C4-2B (cell line): ENCODE measurements around the gene ZNF365.

ENCODE experiments used
- CTCF ChIP-seq: fragments of 450-650 bp; conservative IDR thresholded peaks from 2 replicates; pipeline ENCODE4 v1.5.1; 2017; ENCODE audit warnings: mild to moderate bottlenecking
- ZFX ChIP-seq: fragments of 450-650 bp; IDR thresholded peaks from 2 replicates; pipeline ENCODE4 v1.6.1; 2017

DNA sequence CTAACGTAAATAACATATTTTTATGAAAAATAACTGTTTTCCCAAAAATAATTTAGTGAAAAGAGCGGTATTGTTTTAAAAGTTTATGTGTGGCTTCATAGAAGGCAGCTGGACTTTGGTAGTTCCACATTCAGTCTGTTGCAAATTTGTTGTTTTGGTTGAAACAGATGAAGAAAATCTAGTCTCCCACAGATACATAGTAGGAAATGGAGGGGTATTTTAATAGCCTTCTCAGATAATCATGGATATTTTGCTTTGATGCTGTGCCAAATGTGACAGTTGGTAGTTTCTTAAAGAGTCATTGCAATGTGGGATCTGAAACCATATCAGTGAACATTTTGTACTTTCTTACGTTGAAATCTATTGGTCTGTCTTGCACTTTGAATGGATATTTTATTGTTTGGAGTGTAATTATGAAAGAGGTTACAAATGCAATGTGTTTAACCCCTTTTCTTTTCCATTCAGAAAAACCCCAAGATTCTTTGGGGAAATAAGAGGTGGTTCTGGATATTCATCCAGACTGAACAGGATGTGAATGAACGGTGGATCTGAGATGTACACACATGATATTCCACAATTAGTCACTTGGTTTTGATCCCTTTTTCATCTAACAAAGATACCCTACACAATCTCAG is 10.4 kb downstream of the ZNF365 start:
- TF ChIP-seq CTCF (no peak), ZFX (no peak)
